ENCODE data around the gene ZBTB5.
"Not testable (repeated sequence)": the region's sequence is repeated elsewhere in the genome, so short reads cannot be mapped to it uniquely, and the experiment has no call there.

ZBTB5 gene

DNA sequence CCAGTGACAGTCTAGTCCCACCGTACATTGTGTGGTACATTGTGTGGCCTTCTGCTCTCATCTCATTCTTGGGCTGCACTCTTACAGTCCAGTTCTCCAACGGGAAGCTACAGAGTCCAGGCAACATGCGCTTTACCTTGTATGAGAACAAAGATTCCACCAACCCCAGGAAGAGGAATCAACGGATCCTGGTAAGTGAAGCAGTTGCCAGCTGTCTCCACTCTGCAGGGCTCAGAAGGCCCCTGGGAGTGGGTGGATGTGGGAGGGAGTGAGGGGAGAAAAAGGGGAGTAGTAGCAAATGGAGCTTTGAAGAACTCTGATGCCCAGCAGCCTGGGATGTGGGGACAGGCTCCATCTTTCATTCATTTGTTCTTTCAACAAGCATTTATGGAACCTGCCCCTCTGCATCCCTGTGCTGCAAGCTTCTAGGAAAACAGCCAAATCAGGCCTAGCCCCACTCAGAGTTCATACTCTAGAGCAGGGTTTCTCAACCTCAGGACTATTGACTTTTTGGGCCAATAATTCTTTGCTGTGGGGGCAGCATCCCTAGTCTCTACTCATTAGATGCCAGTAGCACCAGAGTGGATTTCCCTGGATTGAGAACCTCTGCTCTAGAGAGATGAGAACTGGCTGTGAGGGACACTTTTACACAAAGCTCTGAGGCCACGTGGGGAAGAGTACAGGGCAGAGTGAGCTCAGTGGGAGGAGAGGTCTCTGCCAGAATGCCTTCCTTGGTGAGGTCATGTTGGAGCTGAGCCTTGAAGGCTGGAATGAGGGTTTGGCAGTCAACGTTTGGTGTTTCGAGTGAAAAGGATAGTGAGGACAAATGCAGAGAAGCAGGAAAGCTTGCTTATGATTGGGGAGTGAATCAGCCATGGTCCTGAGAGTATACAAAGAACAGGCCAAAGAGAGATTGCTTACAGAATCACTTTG is 21.6 kb upstream of the ZBTB5 start:
- no peak for DNase-seq (ENCODE audit: low read depth in 2 of 2, low spot score in 1 of 2)

DNA sequence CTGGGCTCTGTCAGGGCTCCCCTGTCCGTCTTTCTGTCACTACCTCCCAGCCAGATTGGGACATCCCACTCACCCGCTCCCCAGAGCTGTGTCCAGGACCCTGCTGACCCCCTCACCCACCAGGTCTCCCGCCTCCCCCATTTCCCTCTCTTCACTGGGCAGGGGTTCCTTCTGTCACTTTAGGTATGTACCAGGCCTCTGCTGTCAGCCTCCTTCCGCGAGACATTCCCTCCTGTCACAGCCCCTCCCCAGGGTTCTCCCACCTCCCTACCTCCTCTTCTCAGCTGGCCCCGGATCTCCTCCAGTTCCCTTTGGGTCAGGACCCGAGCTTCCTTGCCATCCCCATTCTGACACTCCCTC is 21.0 kb upstream of the ZBTB5 start:
- no peak for DNase-seq (ENCODE audit: low read depth in 2 of 2, low spot score in 1 of 2)

DNA sequence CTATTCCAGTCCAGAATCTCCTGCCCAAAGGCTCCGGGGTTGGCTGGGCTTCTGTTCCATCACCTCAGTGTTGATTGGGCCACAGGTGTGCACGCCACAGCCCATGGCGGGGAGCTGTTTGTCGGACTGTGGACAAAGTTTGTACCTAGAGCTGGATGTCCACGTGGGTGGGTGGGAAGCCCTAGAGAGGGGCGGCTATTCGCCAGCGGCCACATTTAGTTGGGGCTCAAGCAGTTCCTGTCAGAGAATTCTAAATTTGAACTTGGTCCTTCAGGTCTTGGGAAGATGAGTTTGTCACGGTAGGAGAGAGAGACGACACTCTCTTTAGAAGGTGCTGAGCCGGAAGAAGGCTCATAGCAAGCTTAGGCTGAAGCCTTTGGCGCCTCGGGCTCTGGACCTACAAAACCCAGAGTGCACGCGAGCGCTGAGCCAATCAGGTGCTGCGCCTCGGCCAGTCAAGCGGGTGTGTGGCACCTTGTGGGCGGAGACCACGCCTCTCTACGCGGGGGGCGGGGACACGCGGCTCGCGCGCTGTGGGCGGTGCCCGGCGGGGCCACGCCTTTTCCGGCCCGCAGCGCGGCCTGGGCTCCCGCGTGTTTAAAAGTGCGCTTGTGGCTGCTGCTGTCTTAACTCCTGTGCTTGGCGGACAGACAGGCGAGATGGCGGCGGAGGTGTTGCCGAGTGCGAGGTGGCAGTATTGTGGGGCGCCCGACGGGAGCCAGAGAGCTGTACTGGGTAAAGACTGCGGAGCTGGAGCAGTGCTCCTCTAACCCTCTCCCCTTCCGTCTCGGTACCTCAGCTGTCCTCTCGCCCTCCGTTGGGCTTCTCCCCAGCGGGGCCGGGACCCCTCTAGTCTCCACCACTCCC is 20.4 kb upstream of the ZBTB5 start, which contains the start of gene POLR1E:
POLR1E (plus strand) TSS at position 560 of the 867 bp plus-strand sequence; CDS start at position 660, 100 bp downstream.
- DNase-seq (ENCODE audit: low read depth in 2 of 2, low spot score in 1 of 2): peak; percentile 90 to 91

GRCh38 chr9:37480759-37481158 is 15.5 kb upstream of the ZBTB5 start:
- no peak for DNase-seq (ENCODE audit: low read depth in 2 of 2, low spot score in 1 of 2)

DNA sequence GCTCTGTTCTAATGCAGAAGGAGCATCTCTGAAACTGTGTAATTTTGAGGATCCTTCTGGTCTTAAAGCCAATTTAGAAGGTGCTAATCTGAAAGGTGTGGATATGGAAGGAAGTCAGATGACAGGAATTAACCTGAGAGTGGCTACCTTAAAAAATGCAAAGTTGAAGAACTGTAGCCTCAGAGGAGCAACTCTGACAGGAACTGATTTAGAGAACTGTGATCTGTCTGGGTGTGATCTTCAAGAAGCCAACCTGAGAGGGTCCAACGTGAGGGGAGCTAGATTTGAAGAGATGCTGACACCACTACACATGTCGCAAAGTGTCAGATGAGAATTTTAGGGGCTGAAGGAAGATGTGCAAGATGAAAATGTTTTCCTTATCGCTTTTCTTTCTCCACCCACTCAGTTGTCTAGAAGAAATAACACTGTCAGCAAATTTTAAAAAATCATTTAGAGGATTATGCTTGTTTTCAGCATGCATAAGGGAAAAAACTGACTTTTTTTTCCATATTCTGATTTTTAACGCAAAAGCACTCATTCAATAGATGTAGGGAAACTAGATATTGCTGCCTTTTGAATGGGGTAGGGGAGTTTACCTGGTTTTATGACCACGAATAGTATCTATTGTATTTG is 12.9 kb upstream of the ZBTB5 start:
- not testable (repeated sequence) for DNase-seq (ENCODE audit: low read depth in 2 of 2, low spot score in 1 of 2)

DNA sequence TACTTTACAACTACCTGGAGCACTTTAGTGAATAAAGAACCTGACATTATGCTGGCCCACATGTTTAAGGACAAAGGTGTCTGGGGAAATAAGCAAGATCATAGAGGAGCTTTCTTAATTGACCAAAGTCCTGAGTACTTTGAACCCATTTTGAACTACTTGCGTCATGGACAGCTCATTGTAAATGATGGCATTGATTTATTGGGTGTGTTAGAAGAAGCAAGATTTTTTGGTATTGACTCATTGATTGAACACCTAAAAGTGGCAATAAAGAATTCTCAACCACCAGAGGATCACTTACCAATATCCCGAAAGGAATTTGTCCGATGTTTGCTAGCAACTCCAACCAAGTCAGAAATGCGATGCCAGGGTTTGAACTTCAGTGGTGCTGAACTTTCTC is 12.2 kb upstream of the ZBTB5 start:
- not testable (repeated sequence) for DNase-seq (ENCODE audit: low read depth in 2 of 2, low spot score in 1 of 2)

GRCh38 chr9:37476930-37477329 is 11.7 kb upstream of the ZBTB5 start:
- DNase-seq (ENCODE audit: low read depth in 2 of 2, low spot score in 1 of 2): no peak

- no peak for DNase-seq (ENCODE audit: low read depth in 2 of 2, low spot score in 1 of 2)
Observed at GRCh38 chr9:37474438-37474837, 9.2 kb upstream of the ZBTB5 start.

DNA sequence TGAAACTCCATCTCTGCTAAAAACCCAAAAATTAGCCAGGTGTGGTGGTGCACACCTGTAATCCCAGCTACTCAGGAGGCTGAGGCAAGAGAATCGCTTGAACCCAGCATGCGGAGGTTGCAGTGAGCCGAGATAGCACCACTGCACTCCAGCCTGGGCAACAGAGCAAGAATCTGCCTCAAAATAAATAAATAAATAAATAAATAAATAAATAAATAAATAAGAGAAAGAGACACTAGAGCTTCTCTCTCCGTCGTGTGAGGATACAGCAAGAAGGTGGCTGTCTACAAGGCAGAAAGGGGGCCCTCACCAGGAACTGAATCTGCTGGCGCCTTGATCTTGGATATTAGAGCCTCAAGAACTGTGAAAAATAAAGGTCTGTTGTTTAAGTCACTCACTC is 8.7 kb upstream of the ZBTB5 start:
- DNase-seq (ENCODE audit: low read depth in 2 of 2, low spot score in 1 of 2): not testable (repeated sequence)

GRCh38 chr9:37471942-37472684 is 6.9 kb upstream of the ZBTB5 start:
- no peak for DNase-seq (ENCODE audit: low read depth in 2 of 2, low spot score in 1 of 2)

- DNase-seq (ENCODE audit: low read depth in 2 of 2, low spot score in 1 of 2): no peak
Observed at GRCh38 chr9:37468620-37469019, 3.4 kb upstream of the ZBTB5 start.

DNA sequence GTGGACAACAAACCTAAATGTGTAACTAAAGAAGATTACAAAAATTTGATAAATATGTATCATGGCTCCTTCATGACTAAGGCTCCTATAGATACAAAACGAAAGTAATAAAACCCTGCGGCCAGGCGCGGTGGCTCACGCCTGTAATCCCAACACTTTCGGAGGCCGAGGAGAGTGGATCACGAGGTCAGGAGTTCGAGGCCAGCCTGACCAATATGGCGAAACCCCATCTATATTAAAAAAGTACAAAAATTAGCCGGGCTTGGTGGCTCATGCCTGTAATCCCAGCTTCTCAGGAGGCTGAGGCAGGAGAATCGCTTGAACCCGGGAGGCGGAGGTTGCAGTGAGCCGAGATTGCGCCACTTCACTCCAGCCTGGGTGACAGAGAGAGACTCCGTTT is 2.3 kb upstream of the ZBTB5 start:
- DNase-seq (ENCODE audit: low read depth in 2 of 2, low spot score in 1 of 2): not testable (repeated sequence)

GRCh38 chr9:37466037-37466709 is 923 bp upstream of the ZBTB5 start:
- no peak for DNase-seq (ENCODE audit: low read depth in 2 of 2, low spot score in 1 of 2)

GRCh38 chr9:37464426-37465248 is 613 bp downstream of the ZBTB5 start:
- DNase-seq (ENCODE audit: low read depth in 2 of 2, low spot score in 1 of 2): peak in 1 of 2 donors; percentile 62

- DNase-seq (ENCODE audit: low read depth in 2 of 2, low spot score in 1 of 2): no peak
Observed at GRCh38 chr9:37464006-37464405, 1.2 kb downstream of the ZBTB5 start.

- no peak for DNase-seq (ENCODE audit: low read depth in 2 of 2, low spot score in 1 of 2)
Observed at GRCh38 chr9:37456817-37457216, 8.4 kb downstream of the ZBTB5 start.

DNA sequence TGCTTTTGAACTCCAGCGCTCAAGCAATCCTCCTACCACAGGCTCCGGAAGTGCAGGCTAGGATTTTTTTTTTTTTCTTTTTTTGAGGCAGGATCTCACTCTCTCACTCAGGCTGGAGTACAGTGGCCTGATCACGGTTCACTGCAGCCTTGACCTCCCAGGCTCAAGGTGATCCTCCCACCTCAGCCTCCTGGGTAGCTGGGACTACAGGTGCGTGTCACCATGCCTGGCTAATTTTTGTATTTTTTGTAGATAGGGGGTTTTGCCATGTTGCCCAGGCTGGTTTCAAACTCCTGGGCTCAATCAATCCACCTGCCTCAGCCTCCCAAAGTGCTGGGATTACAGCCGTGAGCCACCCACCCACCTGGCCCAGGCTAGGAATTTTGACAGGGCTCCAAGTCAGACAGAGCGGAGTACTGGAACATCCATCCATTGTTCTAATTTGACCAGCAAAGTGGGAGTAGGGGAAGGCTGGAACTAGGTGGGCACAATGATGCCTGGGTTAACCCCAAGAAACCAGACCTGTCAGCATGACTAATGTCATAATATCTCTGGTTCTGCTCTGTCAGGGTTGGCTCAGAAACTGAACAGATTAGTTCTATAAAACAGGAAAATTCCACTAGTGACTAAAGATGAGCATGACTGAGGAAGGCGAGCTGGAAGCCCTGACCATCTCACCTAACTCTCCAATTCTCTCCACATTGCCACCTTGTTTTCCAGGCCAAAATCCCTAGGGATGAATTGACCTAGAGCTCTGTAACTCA is 9.2 kb downstream of the ZBTB5 start:
- no peak for DNase-seq (ENCODE audit: low read depth in 2 of 2, low spot score in 1 of 2)

DNA sequence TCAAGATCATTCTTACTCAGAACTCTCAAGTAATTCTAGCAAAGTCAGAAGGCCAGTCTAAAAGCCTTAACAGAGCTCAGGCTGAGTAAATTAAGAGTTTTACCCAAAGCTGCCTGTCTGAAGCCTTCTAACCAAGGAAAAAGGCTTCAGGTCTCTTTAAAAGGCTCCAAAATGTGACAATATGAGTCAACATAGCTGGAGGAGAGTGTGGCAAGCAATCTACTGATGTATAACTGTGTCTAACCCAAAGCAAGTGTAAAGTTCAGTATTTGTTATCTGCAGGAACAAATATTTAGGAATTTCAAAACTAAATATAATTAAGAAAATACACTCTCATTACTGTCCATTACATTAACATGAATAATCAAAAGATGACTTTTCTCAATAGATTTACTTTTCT is 11.0 kb downstream of the ZBTB5 start:
- DNase-seq (ENCODE audit: low read depth in 2 of 2, low spot score in 1 of 2): no peak

- no peak for DNase-seq (ENCODE audit: low read depth in 2 of 2, low spot score in 1 of 2)
Observed at GRCh38 chr9:37453827-37454226, 11.4 kb downstream of the ZBTB5 start.
